Duodenal mucosa (tissue), 2 donors: ENCODE measurements around the gene PPP1R13L.
A peak's percentile ranks its signal among the peaks of the same experiment; 100 is the strongest.
"Not testable (repeated sequence)": the region's sequence is repeated elsewhere in the genome, so short reads cannot be mapped to it uniquely, and the experiment has no call there.

Experiments
- H3K27ac ChIP-seq: one replicate; pipeline ENCODE4 v1.7.0; 2013; ENCODE audit warnings: low read depth, low read length
- H3K27me3 ChIP-seq, 2 donors: one replicate each; pipeline ENCODE4 v1.7.0; 2013; ENCODE audit warnings: low read length in 2 of 2, control low read depth in 1 of 2; ENCODE audit not compliant: insufficient read depth in 2 of 2, control insufficient read depth in 1 of 2
- H3K36me3 ChIP-seq, 2 donors: one replicate each; pipeline ENCODE4 v1.7.0; 2013; ENCODE audit warnings: low read length in 2 of 2, control low read depth in 1 of 2; ENCODE audit not compliant: insufficient read depth in 2 of 2, control insufficient read depth in 1 of 2
- H3K4me1 ChIP-seq, 2 donors: one replicate each; pipeline ENCODE4 v1.7.0; 2013; ENCODE audit warnings: low read length in 2 of 2, control low read depth in 1 of 2; ENCODE audit not compliant: insufficient read depth in 2 of 2, control insufficient read depth in 1 of 2
- H3K4me3 ChIP-seq, 2 donors: one replicate each; pipeline ENCODE4 v1.7.0; 2013; ENCODE audit warnings: low read length in 2 of 2, low read depth in 1 of 2
- H3K9ac ChIP-seq, 2 donors: one replicate each; pipeline ENCODE4 v1.7.0; 2013; ENCODE audit warnings: low read length in 2 of 2, low read depth in 1 of 2
- H3K9me3 ChIP-seq, 2 donors: one replicate each; pipeline ENCODE4 v1.7.0; 2013; ENCODE audit warnings: low read length in 2 of 2, control low read depth in 1 of 2; ENCODE audit not compliant: control insufficient read depth in 1 of 2

Gene PPP1R13L

GRCh38 chr19:45432543-45432942, 27.7 kb upstream of the PPP1R13L start:
- not testable (repeated sequence) for H3K4me3 ChIP-seq, H3K4me1 ChIP-seq, H3K36me3 ChIP-seq, H3K9me3 ChIP-seq, H3K27ac ChIP-seq, H3K27me3 ChIP-seq, H3K9ac ChIP-seq

GRCh38 chr19:45431008-45431407, 26.1 kb upstream of the PPP1R13L start:
- H3K27ac ChIP-seq, H3K36me3 ChIP-seq, H3K4me3 ChIP-seq, H3K27me3 ChIP-seq, H3K9ac ChIP-seq, H3K9me3 ChIP-seq, H3K4me1 ChIP-seq: not testable (repeated sequence)

GRCh38 chr19:45429896-45430295, 25.0 kb upstream of the PPP1R13L start:
- H3K4me1 ChIP-seq, H3K27ac ChIP-seq, H3K36me3 ChIP-seq, H3K27me3 ChIP-seq, H3K9ac ChIP-seq, H3K4me3 ChIP-seq, H3K9me3 ChIP-seq: not testable (repeated sequence)

DNA sequence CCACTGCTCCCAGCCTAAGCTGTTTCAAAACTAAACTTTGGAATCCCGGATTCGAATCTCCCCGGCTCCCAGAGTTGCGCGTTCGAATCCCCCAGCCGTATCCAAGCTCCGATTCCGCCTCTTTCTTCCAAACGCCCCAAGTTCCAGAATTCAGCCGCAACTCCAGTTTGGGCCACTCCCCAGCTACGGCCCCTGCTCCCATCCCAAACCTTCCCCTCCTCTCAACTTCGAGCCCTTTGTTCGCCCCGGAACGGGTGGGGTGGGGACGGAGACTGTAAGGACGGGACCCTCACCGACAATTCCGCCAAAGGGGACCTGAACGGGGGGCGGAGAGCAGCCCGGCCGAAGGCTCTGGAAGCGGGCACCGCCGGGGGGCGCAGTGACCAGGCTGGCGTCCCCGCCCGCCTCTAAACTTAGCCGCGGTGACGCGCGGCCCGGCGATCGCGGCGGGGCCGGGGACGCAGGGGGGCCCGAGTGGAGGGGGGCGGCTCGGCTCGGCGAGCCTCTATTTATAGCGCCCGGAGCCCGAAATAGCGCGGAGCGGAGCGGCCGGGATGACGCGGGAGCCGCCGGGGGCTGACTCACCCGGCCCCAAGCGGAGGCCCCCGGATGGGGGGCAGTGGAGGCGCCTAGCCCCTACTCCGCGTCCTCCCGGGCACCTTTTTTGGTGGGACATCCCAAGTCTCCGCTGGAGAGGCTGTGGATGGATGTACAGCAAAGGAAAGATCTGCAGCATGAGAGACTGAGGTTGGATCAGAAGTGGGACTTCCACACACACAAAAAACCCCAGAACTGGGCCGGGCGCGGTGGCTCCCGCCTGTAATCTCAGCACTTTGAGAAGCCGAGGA, 23.7 kb upstream of the PPP1R13L start:
- Histone ChIP-seq H3K4me3 (peak overlapping the region; percentile 52 to 66), H3K36me3 (no peaks in the 10 kb centered on the region), H3K9me3 (no peaks in the 10 kb centered on the region), H3K27ac (no peak overlapping the region), H3K27me3 (peaks cover 0 to 2% of the 10 kb centered on the region in 2 donors), H3K4me1 (peaks cover 9 to 14% of the 10 kb centered on the region in 2 donors), H3K9ac (peak overlapping the region in 1 of 2 donors; percentile 33)

- H3K4me3 ChIP-seq = peak overlapping the region; percentile 64 to 80
- H3K27me3 ChIP-seq = peaks cover 0 to 1% of the 10 kb centered on the region in 2 donors
- H3K4me1 ChIP-seq = peaks cover 15 to 22% of the 10 kb centered on the region in 2 donors
- peaks cover 3 to 6% of the 10 kb centered on the region in 2 donors for H3K36me3 ChIP-seq
- H3K9me3 ChIP-seq = no peaks in the 10 kb centered on the region
- peak overlapping the region; percentile 78 for H3K27ac ChIP-seq
- peak overlapping the region; percentile 67 to 93 for H3K9ac ChIP-seq
Measured at GRCh38 chr19:45424191-45425058, 19.6 kb upstream of the PPP1R13L start.

- peak within 1 kb of the TSS; percentile 64 to 80 for H3K4me3 ChIP-seq
- no peaks in the 10 kb centered on the region for H3K9me3 ChIP-seq
- peaks cover 3 to 9% of the 10 kb centered on the region in 2 donors for H3K36me3 ChIP-seq
- no peaks in the 10 kb centered on the region for H3K27me3 ChIP-seq
- H3K27ac ChIP-seq = peak within 1 kb of the TSS; percentile 78
- peaks cover 15 to 28% of the 10 kb centered on the region in 2 donors for H3K4me1 ChIP-seq
- H3K9ac ChIP-seq = peak within 1 kb of the TSS; percentile 81 to 93
Measured at GRCh38 chr19:45423589-45424190, 18.8 kb upstream of the PPP1R13L start, which contains the start of gene ERCC1. TSS of gene ERCC1 (minus strand) at chr19:45423917. CDS start at chr19:45423374, 543 bp downstream.

DNA sequence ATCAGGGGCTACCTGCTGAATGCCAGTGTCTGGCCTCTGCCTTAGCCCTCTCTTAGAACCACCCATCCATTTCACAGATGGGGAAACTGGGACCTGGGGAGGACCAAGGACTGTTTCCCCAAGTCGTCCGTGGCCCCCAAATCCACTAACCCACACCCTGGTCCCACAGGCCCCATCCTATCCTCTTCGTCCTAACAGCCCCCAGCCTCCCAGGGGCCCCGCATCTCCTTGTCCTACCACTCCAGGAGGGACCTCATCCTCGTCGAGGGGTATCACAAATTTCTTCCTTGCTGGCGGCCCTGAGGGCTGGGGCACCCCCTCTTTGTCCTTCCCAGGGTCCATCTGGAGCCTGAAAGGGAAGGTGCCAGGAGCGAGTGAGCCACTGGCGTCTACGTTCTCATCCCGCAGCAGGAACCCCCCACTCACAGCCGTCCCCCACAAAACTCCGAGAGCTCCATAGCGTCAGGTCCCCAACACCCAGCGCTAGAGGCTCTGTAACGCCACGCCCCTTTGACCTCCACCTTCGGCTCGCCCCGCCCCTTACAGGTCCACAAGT, 18.2 kb upstream of the PPP1R13L start:
- Histone ChIP-seq H3K4me3 (peak overlapping the region; percentile 64 to 80), H3K36me3 (peaks cover 3 to 10% of the 10 kb centered on the region in 2 donors), H3K9ac (peak overlapping the region; percentile 81 to 83), H3K27ac (peak overlapping the region; percentile 78), H3K4me1 (peaks cover 15 to 26% of the 10 kb centered on the region in 2 donors), H3K27me3 (no peaks in the 10 kb centered on the region), H3K9me3 (no peaks in the 10 kb centered on the region)

GRCh38 chr19:45421947-45422498, 17.2 kb upstream of the PPP1R13L start:
- no peak overlapping the region for H3K4me3 ChIP-seq
- peaks cover 15 to 26% of the 10 kb centered on the region in 2 donors for H3K4me1 ChIP-seq
- H3K36me3 ChIP-seq = peaks cover 7 to 16% of the 10 kb centered on the region in 2 donors

DNA sequence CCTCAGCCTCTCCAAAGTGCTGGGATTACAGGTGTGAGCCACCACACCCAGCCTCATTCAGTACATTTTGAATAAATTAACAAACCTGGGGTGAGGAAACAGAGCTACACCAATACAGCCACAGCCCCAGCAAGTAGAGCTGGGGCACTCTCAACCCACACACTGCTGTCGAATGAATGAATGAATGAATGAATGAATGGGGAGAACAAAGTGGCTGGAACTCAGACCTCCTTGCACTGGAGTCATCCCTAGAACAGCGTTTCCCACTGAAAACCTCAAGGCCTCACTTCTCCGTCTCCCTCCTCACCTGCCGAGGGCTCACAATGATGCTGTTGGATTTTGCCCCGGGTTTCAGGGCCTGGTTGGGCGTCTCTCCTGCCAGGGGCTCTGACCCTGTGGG, 16.0 kb upstream of the PPP1R13L start:
- H3K27me3 ChIP-seq = no peaks in the 10 kb centered on the region
- H3K9me3 ChIP-seq = no peaks in the 10 kb centered on the region
- H3K27ac ChIP-seq = no peak overlapping the region
- H3K4me3 ChIP-seq = no peak overlapping the region
- H3K36me3 ChIP-seq = peaks cover 9 to 20% of the 10 kb centered on the region in 2 donors
- H3K4me1 ChIP-seq = peaks cover 15 to 26% of the 10 kb centered on the region in 2 donors
- no peak overlapping the region for H3K9ac ChIP-seq

More at GRCh38 chr19:45421947-45422498, 17.2 kb upstream of the PPP1R13L start:
- H3K9me3 ChIP-seq = no peaks in the 10 kb centered on the region
- no peak overlapping the region for H3K9ac ChIP-seq
- no peaks in the 10 kb centered on the region for H3K27me3 ChIP-seq
- H3K27ac ChIP-seq = no peak overlapping the region
